NB4 (cell line): ENCODE results near the gene MT1G.

ENCODE experiments used
- CTCF ChIP-seq: IDR thresholded peaks from one replicate; pipeline ENCODE4 v1.5.1; 2012; ENCODE audit warnings: low read depth, low read length
- MYC ChIP-seq: IDR thresholded peaks from 2 replicates; pipeline ENCODE4 v1.6.1; 2011; ENCODE audit warnings: low read depth, low read length
- POLR2A ChIP-seq: IDR thresholded peaks from 2 replicates; pipeline ENCODE4 v1.6.1; 2011; ENCODE audit warnings: mild to moderate bottlenecking; ENCODE audit not compliant: insufficient read length; ENCODE audit errors: extremely low read depth

DNA sequence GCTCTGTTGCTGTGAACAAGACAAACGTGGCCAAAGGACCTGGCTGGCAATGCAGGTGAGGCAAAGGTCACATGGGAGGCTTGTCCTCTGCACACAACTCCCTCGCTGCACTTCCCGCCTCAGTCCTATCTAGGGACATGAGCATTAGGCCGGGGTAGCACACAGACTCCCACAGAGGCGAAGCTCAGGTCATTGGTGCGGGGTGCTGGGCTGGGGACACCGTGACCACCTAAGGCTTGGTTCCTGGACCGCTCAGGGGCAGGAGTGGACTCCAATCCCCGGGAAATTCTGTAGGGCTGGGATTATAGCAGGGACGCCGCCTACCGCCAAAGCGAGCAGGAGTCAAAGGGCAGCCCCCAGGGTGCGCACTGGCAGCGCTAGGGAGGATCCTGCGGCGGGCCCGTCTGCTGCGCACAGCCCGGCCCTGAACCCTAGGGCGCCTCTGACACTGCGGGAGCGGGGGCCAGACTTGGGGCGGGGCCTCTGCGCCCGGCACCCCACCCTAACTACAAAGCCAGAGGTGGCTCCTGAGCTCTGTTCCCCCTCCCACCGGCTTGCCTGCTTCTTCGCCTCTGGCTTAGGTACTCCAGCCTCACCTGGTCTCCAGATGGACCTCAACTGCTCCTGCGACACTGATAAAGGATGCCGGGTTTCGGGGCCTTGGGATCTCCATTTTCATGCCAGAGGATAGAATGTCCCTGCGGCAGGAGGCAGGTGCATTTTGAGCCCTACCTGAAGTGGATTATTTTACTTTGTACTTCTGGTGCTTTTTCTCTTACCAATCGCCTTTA is 20.0 kb downstream of the MT1G start:
- TF ChIP-seq CTCF (no peak), POLR2A (no peak), MYC (no peak)
